ENCODE measurements around the gene THEMIS.
"Not testable (repeated sequence)": the region's sequence is repeated elsewhere in the genome, so short reads cannot be mapped to it uniquely, and the experiment has no call there.

THEMIS gene

GRCh38 chr6:127793396-127793795 is 107.5 kb downstream of the THEMIS start:
- no peak for DNase-seq

- no peak for DNase-seq
Observed at GRCh38 chr6:127792616-127793015, 108.2 kb downstream of the THEMIS start.

DNA sequence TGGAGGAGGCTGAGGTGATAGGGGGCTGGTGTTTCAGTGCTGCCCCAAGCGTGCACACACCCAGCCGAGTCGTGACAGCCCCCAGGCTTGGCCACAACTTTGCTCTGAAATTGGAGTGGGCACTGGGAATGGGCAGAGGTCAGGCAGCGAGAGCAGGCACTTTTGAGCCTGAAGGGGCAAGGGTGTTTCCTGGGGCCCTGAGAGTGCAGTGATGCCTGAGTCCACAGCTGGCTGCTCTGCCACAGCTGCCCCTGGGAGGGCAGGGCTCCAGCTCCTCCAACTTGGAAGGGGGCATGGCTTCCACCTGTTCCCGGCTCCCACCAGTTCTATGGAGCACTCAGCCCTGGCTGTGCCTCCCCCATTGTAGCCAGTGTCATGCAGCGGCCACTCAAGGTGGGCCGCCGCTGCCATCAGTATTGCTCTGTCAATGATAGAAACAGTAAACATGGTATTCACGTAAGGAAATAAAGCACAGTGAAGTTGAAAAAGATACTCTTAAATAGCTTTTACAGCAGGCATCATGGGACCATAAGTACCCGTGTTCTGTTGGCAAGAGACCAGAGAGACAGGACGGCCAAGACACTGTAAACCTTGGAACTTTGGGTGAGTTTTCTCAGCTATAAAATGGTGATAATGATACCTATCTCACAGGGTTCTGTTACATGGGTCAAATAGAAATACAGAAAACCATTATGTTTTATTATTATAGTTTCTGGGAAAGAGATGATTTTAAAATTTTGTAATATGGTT is 108.9 kb downstream of the THEMIS start:
- no peak for DNase-seq

- no peak for DNase-seq
Observed at GRCh38 chr6:127790571-127790970, 110.3 kb downstream of the THEMIS start.

DNA sequence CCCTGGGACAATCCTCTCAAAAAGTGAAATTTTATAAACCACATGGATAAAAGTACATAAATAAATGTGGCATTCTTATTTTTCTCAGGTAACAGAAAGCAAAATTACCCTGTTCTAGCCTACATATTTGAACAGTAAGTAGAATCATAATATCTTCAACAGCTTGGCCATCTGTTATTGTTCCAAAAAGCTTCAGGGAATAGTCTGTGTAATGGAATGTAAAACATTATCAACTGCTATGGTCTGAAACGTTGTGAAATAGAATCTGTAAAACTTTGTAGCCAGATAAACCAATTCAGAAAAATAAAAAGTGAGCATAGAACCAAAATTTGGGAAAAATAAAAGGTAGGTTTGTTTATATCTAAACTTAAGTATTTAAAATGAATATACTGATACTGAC is 114.7 kb downstream of the THEMIS start:
- DNase-seq = no peak

DNA sequence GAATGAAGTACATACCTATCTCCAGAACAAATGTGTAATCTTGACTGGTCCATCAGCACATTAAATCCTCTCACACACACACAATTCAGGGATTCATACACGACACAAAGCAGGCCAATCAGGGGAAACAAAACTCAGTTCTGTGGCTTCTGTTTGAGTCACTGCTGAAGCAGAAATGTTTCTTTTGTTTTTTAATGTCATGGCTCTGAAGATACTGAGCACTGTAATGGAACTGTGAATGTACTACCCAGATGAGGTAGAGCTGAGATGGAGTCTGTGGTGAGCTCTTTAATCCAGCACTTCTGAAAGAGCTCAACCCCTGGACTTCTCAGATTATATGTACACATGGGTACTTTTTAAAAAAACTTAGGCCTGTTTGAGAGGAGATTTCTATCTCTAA is 116.4 kb downstream of the THEMIS start:
- DNase-seq = no peak

DNA sequence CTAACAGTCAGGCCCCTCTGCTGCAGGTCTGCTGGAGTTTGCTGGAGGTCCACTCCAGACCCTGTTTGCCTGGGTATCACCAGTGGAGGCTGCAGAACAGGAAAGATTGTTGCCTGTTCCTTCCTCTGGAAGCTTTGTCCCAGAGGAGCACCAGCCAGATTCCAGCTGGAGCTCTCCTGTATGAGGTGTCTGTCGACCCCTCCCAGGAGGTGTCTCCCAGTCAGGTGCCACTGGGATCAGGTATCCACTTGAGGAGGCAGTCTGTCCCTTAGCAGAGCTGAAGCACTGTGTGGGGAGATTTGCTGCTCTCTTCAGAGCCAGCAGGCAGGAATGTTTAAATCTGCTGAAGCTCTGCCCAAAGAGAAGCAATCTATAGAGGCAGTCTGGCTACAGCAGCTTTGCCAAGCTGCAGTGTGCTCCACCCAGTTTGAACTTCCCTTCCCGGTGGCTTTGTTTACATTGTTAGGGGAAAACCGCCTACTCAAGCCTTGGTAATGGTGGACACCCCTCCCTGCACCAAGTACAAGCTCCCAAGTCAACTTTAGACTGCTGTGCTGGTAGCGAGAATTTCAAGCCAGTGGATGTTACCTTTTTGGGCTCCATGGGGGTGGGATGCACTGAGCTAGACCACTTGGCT is 119.1 kb downstream of the THEMIS start:
- not testable (repeated sequence) for DNase-seq

DNA sequence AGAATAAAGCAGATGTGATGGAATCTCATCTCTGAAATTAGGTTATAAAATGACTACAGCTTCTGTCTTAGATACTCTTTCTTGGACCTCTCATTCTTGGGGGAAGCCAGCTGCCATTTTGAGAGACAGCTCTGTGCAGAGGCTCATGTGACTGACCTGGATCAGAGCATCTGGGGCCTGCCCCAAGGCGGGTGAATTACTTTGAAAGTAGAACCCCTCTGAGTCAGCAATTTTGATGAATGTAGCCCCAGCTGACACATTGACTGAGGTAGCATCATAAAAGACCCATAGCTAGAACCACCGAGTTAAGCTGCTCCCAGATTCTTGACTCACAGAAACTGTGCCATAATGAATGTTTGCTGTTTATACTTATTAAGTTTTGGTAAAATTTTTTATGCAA is 124.5 kb downstream of the THEMIS start:
- no peak for DNase-seq

DNA sequence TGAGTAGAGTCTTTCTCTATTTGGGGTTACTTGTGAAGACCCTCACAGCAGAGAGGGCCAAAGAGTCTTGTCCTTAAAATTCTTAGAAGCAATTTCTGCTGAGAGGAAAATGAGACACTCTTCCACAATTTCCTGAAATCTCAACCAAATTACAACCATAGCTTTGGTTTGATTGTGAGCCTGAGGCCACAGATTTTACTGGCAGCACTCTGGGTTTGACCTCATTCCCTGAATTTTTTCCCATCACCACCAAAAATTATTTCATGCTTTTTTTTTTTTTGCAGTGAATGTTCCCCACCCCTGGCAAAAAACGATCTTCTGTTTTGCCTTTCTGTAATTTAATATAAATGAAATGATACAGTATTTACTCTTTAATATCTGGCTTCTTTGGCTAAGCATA is 125.5 kb downstream of the THEMIS start:
- no peak for DNase-seq

GRCh38 chr6:127768745-127769144 is 132.1 kb downstream of the THEMIS start:
- DNase-seq = no peak

DNA sequence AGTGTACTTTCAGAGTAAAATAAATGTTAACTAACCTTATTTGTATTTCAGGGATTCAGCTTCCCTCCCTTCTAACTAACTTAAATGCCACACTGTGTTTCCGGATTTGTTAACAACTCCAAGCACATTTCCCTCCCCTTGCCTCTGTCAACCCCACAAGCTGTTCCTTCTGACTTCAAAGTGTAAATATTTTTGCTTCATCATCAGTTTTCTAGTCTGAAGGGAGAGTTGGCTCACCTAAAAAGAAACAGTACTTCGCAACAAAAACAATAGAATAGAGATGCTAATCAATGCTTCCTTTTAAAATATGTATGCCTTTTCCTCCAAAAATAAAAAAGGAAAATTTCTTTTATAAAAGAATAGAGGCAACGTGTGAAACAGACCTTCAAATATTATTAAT is 132.6 kb downstream of the THEMIS start:
- DNase-seq = no peak

GRCh38 chr6:127765949-127766348 is 134.9 kb downstream of the THEMIS start:
- DNase-seq = no peak

DNA sequence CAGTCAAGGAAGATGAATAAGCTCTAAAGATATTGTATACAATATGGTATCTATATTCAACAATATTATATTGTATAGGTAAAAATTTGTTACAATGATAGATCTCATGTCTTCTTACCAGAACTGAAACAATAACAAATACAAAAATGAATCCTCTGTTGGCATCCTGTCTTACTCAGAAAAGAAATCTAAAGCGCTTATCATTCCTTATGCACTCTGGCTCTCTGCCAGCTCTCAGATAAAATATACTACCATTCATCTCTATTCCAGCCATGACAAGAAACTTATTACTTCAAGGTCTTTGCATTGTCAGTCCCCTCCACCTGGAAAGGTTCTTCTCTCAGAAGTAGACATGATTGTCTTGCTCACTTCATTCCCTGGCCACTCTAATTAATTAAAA is 138.6 kb downstream of the THEMIS start:
- DNase-seq = no peak

DNA sequence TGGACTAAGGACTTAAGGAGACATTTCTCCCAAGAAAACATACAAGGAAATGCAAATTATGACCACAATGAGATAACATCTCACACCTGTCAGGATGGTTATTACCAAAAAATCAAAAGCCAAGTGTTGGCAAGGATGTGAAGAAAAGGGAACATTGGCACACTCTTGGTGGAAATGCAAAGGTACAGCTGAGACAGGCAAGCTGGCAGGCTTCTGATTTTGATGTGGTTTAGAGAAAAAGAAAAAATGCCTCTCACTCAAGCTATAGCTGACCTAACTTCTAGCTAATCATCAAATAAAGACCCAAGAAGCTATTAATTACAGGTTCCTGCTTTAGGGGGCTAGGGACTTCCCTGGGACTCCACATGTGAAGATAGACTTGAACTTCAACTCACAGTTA is 139.8 kb downstream of the THEMIS start:
- no peak for DNase-seq

GRCh38 chr6:127749095-127749494 is 151.8 kb downstream of the THEMIS start:
- no peak for DNase-seq

DNA sequence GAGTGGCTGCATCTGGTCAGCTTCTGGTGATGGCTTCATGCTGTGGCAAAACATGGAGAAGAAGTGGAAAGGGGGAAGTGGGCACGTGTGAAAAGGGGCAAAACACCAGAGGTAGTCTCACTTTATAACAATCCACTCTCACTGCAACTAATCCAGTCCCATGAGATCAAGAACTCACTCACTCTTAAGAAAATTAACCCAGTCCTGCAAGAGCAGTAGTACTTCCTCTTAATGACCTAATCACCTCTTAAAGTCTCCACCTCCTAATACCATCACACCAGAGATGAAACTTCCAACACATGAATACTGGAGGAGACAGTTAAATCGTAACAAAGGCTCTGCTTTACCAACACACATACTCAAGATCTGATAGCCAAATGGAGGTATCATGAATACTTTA is 152.6 kb downstream of the THEMIS start:
- DNase-seq = no peak

DNA sequence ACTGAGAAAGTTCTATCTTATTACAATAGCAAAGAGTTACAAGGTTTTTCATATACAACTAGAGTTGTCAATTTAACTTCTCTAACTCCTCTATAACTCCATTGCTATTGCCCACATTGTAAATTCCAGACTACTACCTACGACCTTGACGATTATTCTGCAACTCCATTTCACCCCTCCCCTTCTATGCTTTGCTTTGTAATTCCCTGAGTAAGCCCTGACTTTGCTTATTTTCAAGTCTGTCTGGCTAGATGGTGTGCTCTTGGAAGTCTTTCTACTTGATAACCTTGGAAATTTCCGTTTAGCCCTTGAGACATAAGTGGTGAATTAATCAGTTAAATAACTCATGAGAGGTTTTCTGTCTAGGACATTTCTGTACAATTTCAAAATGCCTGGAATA is 162.4 kb downstream of the THEMIS start:
- no peak for DNase-seq

DNA sequence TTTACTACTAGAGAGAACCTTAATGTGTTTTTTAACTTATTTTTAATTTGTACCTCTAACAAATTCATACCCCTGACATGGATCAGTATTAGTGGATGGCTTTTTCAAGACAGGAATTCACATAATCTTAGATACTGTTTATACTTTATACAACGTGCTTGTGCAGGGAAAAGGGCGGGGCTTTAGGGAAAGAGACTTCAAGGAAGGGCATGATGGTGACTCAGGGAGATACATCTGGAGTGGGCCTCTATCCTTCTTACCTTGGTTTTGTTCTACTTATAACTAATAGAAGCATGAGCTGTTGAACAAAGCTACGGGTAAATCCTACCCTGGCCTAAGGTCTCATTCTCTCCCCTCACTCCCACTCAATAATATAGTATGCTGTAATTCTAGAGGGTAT is 163.1 kb downstream of the THEMIS start:
- no peak for DNase-seq

- no peak for DNase-seq
Observed at GRCh38 chr6:127737009-127737486, 163.8 kb downstream of the THEMIS start.

DNA sequence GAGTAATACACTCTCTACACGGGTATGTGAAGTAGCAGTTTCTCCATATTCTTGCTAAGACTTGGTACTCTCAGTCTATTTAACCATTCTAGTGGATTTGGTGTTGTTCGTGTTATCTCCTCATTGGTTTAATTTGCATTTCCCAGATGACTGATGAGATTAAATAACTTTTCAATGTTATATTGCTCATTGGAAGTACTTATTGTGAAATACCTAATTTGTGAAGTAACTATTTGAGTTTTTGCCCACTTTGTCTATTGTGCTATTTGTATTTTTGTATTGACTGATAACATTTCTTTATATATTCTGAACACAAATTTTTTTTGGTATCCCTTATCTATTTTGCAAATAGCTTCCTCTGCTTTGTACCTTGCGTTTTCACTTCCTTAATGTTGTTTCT is 167.9 kb downstream of the THEMIS start:
- DNase-seq = no peak

GRCh38 chr6:127727260-127727953 is 173.5 kb downstream of the THEMIS start:
- no peak for DNase-seq

- DNase-seq = no peak
Observed at GRCh38 chr6:127725821-127726220, 175.0 kb downstream of the THEMIS start.

DNA sequence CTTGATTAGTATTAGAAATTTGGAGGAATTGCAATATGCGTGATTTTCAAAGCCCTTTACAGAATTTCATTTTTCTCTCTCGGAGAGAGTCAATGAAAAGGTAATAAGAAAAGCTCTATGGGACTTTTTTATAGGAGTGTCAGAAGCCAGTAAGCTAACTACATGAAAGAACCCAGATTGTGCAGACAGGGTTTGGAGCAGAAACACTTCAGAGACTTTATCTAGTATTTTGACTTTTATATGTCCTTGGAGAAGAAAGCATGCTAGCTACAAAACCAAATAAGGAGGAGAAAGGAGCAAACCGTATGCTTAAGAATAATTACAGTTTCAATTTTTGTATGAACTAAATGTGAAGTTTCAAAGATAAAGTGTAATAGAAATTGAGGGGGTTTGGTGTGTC is 182.2 kb downstream of the THEMIS start:
- DNase-seq = no peak

DNA sequence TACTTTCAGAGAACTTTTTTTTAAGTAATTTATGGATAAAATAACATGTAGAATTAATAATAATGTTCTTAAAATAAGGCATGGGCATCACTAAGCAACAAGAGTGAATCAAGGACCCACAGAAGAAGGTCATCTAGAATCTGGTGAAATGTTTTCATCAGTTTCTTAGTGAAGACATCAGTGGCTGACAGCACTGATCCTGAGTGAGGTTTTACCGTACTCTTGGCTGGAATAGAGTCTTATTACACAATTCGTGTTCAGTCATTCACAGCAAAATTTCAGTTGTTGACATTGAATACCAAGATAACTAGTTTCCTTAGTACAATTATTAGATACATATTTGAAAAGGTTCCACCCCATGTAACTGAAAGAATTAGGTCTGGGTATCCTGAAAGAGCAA is 183.5 kb downstream of the THEMIS start:
- no peak for DNase-seq
